HEK293 (cell line): Measurements from ENCODE around the gene SRC.

Source experiments
- KLF9 ChIP-seq: fragments of 450-650 bp; formaldehyde crosslinking; IDR thresholded peaks from 2 replicates; pipeline ENCODE4 v1.5.1; 2016; ENCODE audit warnings: missing biosample characterization, missing genetic modification characterization, low read depth
- PRDM10 ChIP-seq: fragments of 450-650 bp; formaldehyde crosslinking; IDR thresholded peaks from 2 replicates; pipeline ENCODE4 v1.5.1; 2016; ENCODE audit warnings: missing biosample characterization, missing genetic modification characterization
- REPIN1 ChIP-seq: fragments of 450-650 bp; formaldehyde crosslinking; IDR thresholded peaks from 2 replicates; pipeline ENCODE4 v1.5.1; 2017; ENCODE audit warnings: missing biosample characterization, missing genetic modification characterization, low read depth
- REST ChIP-seq: fragments of 450-650 bp; formaldehyde crosslinking; IDR thresholded peaks from 2 replicates; pipeline ENCODE4 v1.5.1; 2016; ENCODE audit warnings: missing biosample characterization, missing genetic modification characterization
- SCRT1 ChIP-seq: fragments of 450-650 bp; formaldehyde crosslinking; IDR thresholded peaks from 2 replicates; pipeline ENCODE4 v1.5.1; 2016; ENCODE audit warnings: missing biosample characterization, missing genetic modification characterization, borderline replicate concordance
- SP3 ChIP-seq: fragments of 450-650 bp; formaldehyde crosslinking; IDR thresholded peaks from 2 replicates; pipeline ENCODE4 v1.5.1; 2016; ENCODE audit warnings: missing biosample characterization, missing genetic modification characterization
- ZBTB17 ChIP-seq: fragments of 450-650 bp; formaldehyde crosslinking; IDR thresholded peaks from 2 replicates; pipeline ENCODE4 v1.5.1; 2016; ENCODE audit warnings: missing biosample characterization, missing genetic modification characterization
- ZEB2 ChIP-seq: fragments of 450-650 bp; formaldehyde crosslinking; IDR thresholded peaks from 2 replicates; pipeline ENCODE4 v1.5.1; 2016; ENCODE audit warnings: missing biosample characterization, missing genetic modification characterization
- ZFHX2 ChIP-seq: fragments of 450-650 bp; formaldehyde crosslinking; conservative IDR thresholded peaks from 2 replicates; pipeline ENCODE4 v1.5.1; 2016; ENCODE audit warnings: missing biosample characterization, missing genetic modification characterization
- ZNF121 ChIP-seq: fragments of 450-650 bp; formaldehyde crosslinking; IDR thresholded peaks from 2 replicates; pipeline ENCODE4 v1.5.1; 2016; ENCODE audit warnings: missing biosample characterization, missing genetic modification characterization
- ZNF132 ChIP-seq: fragments of 450-650 bp; formaldehyde crosslinking; IDR thresholded peaks from 2 replicates; pipeline ENCODE4 v1.5.1; 2017; ENCODE audit warnings: missing biosample characterization, missing genetic modification characterization, borderline replicate concordance
- ZNF221 ChIP-seq: fragments of 450-650 bp; formaldehyde crosslinking; IDR thresholded peaks from 2 replicates; pipeline ENCODE4 v1.5.1; 2017; ENCODE audit warnings: missing biosample characterization, missing genetic modification characterization, borderline replicate concordance
- ZNF239 ChIP-seq: fragments of 450-650 bp; formaldehyde crosslinking; IDR thresholded peaks from 2 replicates; pipeline ENCODE4 v1.5.1; 2016; ENCODE audit warnings: missing biosample characterization, missing genetic modification characterization
- ZNF335 ChIP-seq: fragments of 450-650 bp; formaldehyde crosslinking; conservative IDR thresholded peaks from 2 replicates; pipeline ENCODE4 v1.5.1; 2016; ENCODE audit warnings: missing biosample characterization, missing genetic modification characterization
- ZNF394 ChIP-seq: fragments of 450-650 bp; formaldehyde crosslinking; IDR thresholded peaks from 2 replicates; pipeline ENCODE4 v1.5.1; 2016; ENCODE audit warnings: missing biosample characterization, missing genetic modification characterization, mild to moderate bottlenecking, moderate library complexity, borderline replicate concordance
- ZNF473 ChIP-seq: fragments of 450-650 bp; formaldehyde crosslinking; IDR thresholded peaks from 2 replicates; pipeline ENCODE4 v1.5.1; 2017; ENCODE audit warnings: missing biosample characterization, missing genetic modification characterization
- ZNF555 ChIP-seq: fragments of 450-650 bp; formaldehyde crosslinking; conservative IDR thresholded peaks from 2 replicates; pipeline ENCODE4 v1.5.1; 2017; ENCODE audit warnings: missing biosample characterization, mild to moderate bottlenecking, missing genetic modification characterization, inconsistent platforms
- ZNF701 ChIP-seq: fragments of 450-650 bp; formaldehyde crosslinking; IDR thresholded peaks from 2 replicates; pipeline ENCODE4 v1.5.1; 2016; ENCODE audit warnings: missing biosample characterization, missing genetic modification characterization
- ZNF76 ChIP-seq: fragments of 450-650 bp; formaldehyde crosslinking; IDR thresholded peaks from 2 replicates; pipeline ENCODE4; 2016; ENCODE audit warnings: low read depth, missing biosample characterization, missing genetic modification characterization, borderline replicate concordance
- ZNF791 ChIP-seq: fragments of 450-650 bp; formaldehyde crosslinking; IDR thresholded peaks from 2 replicates; pipeline ENCODE4 v1.5.1; 2016; ENCODE audit warnings: missing biosample characterization, missing genetic modification characterization
- ZNF837 ChIP-seq: fragments of 450-650 bp; formaldehyde crosslinking; IDR thresholded peaks from 2 replicates; pipeline ENCODE4 v1.5.1; 2016; ENCODE audit warnings: missing biosample characterization, missing genetic modification characterization
- TF ChIP-seq, protein P1 (sequence below): fragments of 450-650 bp; formaldehyde crosslinking; IDR thresholded peaks from 2 replicates; pipeline ENCODE4 v1.5.1; 2016; ENCODE audit warnings: missing biosample characterization, missing genetic modification characterization
- TF ChIP-seq, protein P2 (sequence below): fragments of 450-650 bp; formaldehyde crosslinking; conservative IDR thresholded peaks from 2 replicates; pipeline ENCODE4 v1.5.1; 2016; ENCODE audit warnings: low read depth, missing biosample characterization, missing genetic modification characterization
- TF ChIP-seq, protein P3 (sequence below): sonication (generic); formaldehyde crosslinking; IDR thresholded peaks from 2 replicates; pipeline ENCODE4 v1.8.1; 2022; ENCODE audit warnings: mild to moderate bottlenecking, moderate library complexity, missing genetic modification reagents

The SRC gene

GRCh38 chr20:37345339-37346235 lies at the start of gene SRC (continued):
- TF ChIP-seq ZFHX2 (tag by site-specific recombination) (peak; percentile 86), ZNF791 (tag by site-specific recombination) (no peak), ZBTB17 (tag by site-specific recombination) (peak; percentile 43; the same call in 1 of the 2 replicates), ZNF837 (tag by site-specific recombination) (no peak), ZNF121 (tag by site-specific recombination) (no peak), ZNF221 (tag by site-specific recombination) (no peak), ZNF132 (no peak), ZNF555 (tag by site-specific recombination) (no peak), REPIN1 (no peak), SCRT1 (no peak), SP3 (tag by site-specific recombination) (peak; percentile 93), REST (tag by site-specific recombination) (no peak), ZEB2 (tag by site-specific recombination) (peak; percentile 62), PRDM10 (peak; percentile 59), ZNF394 (no peak), ZNF239 (tag by site-specific recombination) (no peak), ZNF76 (tag by site-specific recombination) (peak; percentile 31; the same call in 1 of the 2 replicates), KLF9 (0 out of 2 replicates have a peak, but pooled peaks have one; percentile 45), ZNF335 (tag by site-specific recombination) (peak; percentile 60), ZNF701 (tag by site-specific recombination) (no peak), ZNF473 (tag by site-specific recombination) (no peak)
- TF ChIP-seq, protein P1, sequence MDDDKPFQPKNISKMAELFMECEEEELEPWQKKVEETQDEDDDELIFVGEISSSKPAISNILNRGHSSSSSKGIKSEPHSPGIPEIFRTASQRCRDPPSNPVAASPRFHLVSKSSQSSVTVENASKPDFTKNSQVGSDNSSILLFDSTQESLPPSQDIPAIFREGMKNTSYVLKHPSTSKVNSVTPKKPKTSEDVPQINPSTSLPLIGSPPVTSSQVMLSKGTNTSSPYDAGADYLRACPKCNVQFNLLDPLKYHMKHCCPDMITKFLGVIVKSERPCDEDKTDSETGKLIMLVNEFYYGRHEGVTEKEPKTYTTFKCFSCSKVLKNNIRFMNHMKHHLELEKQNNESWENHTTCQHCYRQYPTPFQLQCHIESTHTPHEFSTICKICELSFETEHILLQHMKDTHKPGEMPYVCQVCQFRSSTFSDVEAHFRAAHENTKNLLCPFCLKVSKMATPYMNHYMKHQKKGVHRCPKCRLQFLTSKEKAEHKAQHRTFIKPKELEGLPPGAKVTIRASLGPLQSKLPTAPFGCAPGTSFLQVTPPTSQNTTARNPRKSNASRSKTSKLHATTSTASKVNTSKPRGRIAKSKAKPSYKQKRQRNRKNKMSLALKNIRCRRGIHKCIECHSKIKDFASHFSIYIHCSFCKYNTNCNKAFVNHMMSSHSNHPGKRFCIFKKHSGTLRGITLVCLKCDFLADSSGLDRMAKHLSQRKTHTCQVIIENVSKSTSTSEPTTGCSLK (tag by site-specific recombination): no peak
- TF ChIP-seq, protein P2, sequence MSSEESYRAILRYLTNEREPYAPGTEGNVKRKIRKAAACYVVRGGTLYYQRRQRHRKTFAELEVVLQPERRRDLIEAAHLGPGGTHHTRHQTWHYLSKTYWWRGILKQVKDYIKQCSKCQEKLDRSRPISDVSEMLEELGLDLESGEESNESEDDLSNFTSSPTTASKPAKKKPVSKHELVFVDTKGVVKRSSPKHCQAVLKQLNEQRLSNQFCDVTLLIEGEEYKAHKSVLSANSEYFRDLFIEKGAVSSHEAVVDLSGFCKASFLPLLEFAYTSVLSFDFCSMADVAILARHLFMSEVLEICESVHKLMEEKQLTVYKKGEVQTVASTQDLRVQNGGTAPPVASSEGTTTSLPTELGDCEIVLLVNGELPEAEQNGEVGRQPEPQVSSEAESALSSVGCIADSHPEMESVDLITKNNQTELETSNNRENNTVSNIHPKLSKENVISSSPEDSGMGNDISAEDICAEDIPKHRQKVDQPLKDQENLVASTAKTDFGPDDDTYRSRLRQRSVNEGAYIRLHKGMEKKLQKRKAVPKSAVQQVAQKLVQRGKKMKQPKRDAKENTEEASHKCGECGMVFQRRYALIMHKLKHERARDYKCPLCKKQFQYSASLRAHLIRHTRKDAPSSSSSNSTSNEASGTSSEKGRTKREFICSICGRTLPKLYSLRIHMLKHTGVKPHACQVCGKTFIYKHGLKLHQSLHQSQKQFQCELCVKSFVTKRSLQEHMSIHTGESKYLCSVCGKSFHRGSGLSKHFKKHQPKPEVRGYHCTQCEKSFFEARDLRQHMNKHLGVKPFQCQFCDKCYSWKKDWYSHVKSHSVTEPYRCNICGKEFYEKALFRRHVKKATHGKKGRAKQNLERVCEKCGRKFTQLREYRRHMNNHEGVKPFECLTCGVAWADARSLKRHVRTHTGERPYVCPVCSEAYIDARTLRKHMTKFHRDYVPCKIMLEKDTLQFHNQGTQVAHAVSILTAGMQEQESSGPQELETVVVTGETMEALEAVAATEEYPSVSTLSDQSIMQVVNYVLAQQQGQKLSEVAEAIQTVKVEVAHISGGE (tag by site-specific recombination): peak; percentile 82
- TF ChIP-seq, protein P3, sequence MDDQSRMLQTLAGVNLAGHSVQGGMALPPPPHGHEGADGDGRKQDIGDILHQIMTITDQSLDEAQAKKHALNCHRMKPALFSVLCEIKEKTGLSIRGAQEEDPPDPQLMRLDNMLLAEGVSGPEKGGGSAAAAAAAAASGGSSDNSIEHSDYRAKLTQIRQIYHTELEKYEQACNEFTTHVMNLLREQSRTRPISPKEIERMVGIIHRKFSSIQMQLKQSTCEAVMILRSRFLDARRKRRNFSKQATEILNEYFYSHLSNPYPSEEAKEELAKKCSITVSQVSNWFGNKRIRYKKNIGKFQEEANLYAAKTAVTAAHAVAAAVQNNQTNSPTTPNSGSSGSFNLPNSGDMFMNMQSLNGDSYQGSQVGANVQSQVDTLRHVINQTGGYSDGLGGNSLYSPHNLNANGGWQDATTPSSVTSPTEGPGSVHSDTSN: no peak
